Glomerular visceral epithelial cell (primary cell): Measurements from ENCODE around the gene HMGCLL1.

Experiments
- DNase-seq: peaks from one replicate; pipeline ENCODE4 v3.0.0-alpha.2; 2016; ENCODE audit errors: extremely low spot score

Gene HMGCLL1

GRCh38 chr6:55443238-55444134 lies 135.5 kb downstream of the HMGCLL1 start:
- DNase-seq = no peak

GRCh38 chr6:55438203-55438602 lies 140.8 kb downstream of the HMGCLL1 start:
- DNase-seq = no peak

- no peak for DNase-seq
Observed at GRCh38 chr6:55437141-55437540, 141.9 kb downstream of the HMGCLL1 start.

DNA sequence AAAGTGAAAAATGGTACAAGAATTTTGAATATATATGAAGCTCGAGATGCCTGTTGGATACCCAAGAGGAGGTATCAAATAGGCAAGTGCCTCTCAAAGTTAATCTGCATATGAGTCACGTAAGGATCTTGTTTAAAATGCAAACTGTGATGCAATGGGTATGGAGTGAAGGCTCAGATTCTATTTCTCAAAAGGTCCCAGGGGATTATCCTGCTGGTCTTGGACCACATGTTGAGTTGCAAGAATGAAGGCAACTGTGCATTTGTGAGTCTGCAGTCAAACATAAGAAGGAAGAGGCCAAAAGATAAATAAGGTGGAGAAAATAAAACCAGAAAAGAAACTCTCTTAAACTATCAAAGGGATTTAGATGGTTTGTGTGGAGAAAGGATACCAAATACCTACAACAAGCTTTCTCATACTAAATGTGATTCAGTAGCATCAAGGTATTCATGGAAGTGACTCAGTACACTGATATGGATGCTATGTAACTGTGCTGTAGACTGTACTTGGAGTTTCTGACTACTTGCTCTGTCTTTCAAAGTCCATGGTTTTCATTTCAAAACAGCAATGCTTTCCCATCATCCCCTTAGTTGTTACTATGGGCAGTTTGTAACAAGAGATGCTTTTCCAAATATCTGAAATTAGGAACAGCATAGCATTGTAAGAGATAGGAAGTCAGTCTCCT lies 145.4 kb downstream of the HMGCLL1 start:
- DNase-seq = no peak

DNA sequence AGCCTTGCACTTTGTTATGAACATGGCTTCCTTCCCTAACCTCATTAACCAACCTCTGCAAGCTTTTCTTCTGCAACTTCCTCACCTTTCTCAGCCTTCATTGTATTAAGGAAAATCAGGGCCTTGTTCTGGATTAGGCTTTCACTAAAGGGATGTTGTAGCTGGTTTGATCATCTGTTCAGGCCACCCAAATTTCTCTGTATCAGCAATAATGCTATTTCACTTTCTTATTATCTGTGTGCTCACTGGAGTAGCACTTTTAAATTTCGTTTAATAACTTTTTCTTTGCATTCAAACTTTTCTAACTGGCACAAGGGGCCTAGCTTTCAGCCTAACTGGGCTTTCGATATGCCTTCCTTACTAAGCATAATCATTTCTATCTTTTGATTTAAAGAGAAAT lies 155.1 kb downstream of the HMGCLL1 start:
- no peak for DNase-seq

GRCh38 chr6:55410674-55411073 lies 168.3 kb downstream of the HMGCLL1 start:
- DNase-seq = no peak

- no peak for DNase-seq
Observed at GRCh38 chr6:55405474-55406235, 173.3 kb downstream of the HMGCLL1 start.

GRCh38 chr6:55399351-55399750 lies 179.6 kb downstream of the HMGCLL1 start:
- DNase-seq = no peak

GRCh38 chr6:55397986-55398385 lies 181.0 kb downstream of the HMGCLL1 start:
- no peak for DNase-seq

GRCh38 chr6:55395871-55396270 lies 183.1 kb downstream of the HMGCLL1 start:
- DNase-seq = no peak

GRCh38 chr6:55388211-55388610 lies 190.8 kb downstream of the HMGCLL1 start:
- DNase-seq = peak; percentile 31
